ENCODE measurements around the gene SLC6A5.

- no peak for TF ChIP-seq POLR2A (IDR thresholded peaks at IDR 0.05)
- TF ChIP-seq, protein P1, sequence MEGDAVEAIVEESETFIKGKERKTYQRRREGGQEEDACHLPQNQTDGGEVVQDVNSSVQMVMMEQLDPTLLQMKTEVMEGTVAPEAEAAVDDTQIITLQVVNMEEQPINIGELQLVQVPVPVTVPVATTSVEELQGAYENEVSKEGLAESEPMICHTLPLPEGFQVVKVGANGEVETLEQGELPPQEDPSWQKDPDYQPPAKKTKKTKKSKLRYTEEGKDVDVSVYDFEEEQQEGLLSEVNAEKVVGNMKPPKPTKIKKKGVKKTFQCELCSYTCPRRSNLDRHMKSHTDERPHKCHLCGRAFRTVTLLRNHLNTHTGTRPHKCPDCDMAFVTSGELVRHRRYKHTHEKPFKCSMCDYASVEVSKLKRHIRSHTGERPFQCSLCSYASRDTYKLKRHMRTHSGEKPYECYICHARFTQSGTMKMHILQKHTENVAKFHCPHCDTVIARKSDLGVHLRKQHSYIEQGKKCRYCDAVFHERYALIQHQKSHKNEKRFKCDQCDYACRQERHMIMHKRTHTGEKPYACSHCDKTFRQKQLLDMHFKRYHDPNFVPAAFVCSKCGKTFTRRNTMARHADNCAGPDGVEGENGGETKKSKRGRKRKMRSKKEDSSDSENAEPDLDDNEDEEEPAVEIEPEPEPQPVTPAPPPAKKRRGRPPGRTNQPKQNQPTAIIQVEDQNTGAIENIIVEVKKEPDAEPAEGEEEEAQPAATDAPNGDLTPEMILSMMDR (IDR thresholded peaks at IDR 0.05) = no peak
These were observed 11.4 kb downstream of the SLC6A5 start for GRCh38 chr11:20610825-20611224.
